ENCODE results near the gene XXYLT1.

- TF ChIP-seq, protein P1, sequence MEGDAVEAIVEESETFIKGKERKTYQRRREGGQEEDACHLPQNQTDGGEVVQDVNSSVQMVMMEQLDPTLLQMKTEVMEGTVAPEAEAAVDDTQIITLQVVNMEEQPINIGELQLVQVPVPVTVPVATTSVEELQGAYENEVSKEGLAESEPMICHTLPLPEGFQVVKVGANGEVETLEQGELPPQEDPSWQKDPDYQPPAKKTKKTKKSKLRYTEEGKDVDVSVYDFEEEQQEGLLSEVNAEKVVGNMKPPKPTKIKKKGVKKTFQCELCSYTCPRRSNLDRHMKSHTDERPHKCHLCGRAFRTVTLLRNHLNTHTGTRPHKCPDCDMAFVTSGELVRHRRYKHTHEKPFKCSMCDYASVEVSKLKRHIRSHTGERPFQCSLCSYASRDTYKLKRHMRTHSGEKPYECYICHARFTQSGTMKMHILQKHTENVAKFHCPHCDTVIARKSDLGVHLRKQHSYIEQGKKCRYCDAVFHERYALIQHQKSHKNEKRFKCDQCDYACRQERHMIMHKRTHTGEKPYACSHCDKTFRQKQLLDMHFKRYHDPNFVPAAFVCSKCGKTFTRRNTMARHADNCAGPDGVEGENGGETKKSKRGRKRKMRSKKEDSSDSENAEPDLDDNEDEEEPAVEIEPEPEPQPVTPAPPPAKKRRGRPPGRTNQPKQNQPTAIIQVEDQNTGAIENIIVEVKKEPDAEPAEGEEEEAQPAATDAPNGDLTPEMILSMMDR (IDR thresholded peaks at IDR 0.05): no peak
- no peak for TF ChIP-seq POLR2A (IDR thresholded peaks at IDR 0.05)
These were observed 185.4 kb downstream of the XXYLT1 start for GRCh38 chr3:195085356-195086130.
